ENCODE results near the gene CSRNP3. TPM values are rescaled to one million over a fixed set of nuclear protein-coding genes. Genes with fewer than 3 reads are reported as not detected.

Gene CSRNP3
- total RNA-seq, 3 donors from 2014 or later = 2.0 to 5.2 (median 4.6) TPM

DNA sequence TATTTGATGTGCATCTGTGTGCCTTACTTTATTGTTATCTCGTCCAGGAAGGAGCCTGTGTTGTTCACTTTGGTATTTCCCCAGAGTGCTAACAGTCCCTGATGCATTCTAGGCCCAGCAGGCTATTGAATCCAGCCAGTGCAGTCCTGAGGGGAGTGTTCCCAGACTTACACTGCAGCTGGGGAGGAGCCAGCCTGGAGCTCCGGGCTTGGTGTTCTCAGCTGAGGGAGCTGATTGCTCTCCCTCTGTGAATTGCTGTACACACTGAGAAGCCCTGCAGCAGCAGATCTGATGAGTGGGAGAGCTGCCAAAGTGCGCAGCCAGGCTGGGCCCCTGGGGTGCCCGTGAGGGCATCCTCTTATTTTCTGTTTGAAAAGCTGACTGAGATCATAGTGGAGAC lies 165.4 kb downstream of the CSRNP3 start:
- ATAC-seq = peak; percentile 75
- no peaks in the 10 kb centered on the region for H3K4me1 ChIP-seq (ENCODE audit: low read depth)
- intact Hi-C loops (cut with DNase I, micrococcal nuclease) = no loop called here
- H3K4me3 ChIP-seq = no peak overlapping the region
- no peaks in the 10 kb centered on the region for H3K36me3 ChIP-seq (ENCODE audit: low read depth)
- H3K9me3 ChIP-seq = no peaks in the 10 kb centered on the region
- DNase-seq = peak in 2 of 3 donors; percentile 13 to 29
- TF ChIP-seq, protein P1, sequence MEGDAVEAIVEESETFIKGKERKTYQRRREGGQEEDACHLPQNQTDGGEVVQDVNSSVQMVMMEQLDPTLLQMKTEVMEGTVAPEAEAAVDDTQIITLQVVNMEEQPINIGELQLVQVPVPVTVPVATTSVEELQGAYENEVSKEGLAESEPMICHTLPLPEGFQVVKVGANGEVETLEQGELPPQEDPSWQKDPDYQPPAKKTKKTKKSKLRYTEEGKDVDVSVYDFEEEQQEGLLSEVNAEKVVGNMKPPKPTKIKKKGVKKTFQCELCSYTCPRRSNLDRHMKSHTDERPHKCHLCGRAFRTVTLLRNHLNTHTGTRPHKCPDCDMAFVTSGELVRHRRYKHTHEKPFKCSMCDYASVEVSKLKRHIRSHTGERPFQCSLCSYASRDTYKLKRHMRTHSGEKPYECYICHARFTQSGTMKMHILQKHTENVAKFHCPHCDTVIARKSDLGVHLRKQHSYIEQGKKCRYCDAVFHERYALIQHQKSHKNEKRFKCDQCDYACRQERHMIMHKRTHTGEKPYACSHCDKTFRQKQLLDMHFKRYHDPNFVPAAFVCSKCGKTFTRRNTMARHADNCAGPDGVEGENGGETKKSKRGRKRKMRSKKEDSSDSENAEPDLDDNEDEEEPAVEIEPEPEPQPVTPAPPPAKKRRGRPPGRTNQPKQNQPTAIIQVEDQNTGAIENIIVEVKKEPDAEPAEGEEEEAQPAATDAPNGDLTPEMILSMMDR (IDR thresholded peaks at IDR 0.05) = no peak

DNA sequence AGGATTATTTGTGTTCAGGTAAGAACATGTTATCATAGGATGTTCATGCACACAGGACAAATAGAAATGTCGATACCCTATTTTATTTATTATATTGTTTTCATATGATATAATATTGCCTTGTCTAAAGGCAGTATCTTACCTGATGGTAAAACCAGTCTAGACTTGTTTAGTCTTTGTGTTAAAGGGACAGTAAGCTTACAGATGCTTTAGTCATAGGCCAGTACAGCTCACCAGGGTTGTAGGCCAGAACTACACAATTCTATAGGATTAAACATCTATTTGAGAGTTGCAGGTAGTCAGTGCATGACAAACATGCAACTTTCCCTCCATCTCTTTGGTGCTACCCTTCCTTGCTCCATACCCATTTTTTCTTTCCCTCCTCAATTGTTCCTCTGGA lies 166.0 kb downstream of the CSRNP3 start:
- TF ChIP-seq, protein P1 (IDR thresholded peaks at IDR 0.05) = no peak
- H3K4me1 ChIP-seq (ENCODE audit: low read depth) = peaks cover 1% of the 10 kb centered on the region
- ATAC-seq (no peak), DNase-seq (no peak)
- intact Hi-C loops (cut with DNase I, micrococcal nuclease) = no loop called here
- H3K36me3 ChIP-seq (ENCODE audit: low read depth) = no peaks in the 10 kb centered on the region
- H3K4me3 ChIP-seq = no peak overlapping the region
- H3K9me3 ChIP-seq = no peaks in the 10 kb centered on the region

DNA sequence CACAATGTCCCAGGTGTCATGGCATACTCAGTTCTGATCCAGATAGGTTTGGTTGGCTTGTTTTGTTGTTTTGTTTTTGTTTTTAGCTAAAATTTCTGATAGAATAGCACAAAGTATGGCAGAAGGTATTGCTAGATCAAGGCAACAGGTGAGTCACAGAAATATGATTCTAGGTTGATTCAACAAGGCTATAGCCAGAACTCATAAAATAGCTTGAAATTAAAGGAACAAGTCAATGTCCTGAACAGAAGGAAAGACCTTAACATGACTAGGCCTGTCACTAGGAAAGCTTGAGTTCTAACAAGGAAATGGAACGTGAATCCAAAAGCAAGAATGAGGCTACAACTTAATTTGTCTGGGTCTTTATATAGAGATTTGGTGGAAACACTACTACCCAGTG lies 167.5 kb downstream of the CSRNP3 start:
- no peak for DNase-seq

GRCh38 chr2:165637396-165637795 lies 167.9 kb downstream of the CSRNP3 start:
- H3K36me3 ChIP-seq (ENCODE audit: low read depth) = no peaks in the 10 kb centered on the region
- DNase-seq (no peak), ATAC-seq (no peak)
- H3K4me3 ChIP-seq = no peak overlapping the region
- H3K4me1 ChIP-seq (ENCODE audit: low read depth) = peaks cover 4% of the 10 kb centered on the region
- TF ChIP-seq, protein P1 (IDR thresholded peaks at IDR 0.05) = no peak
- intact Hi-C loops (cut with DNase I, micrococcal nuclease) = no loop called here
- no peaks in the 10 kb centered on the region for H3K9me3 ChIP-seq

More for the DNA sequence above, 167.5 kb downstream of the CSRNP3 start:
- no peak for ATAC-seq
- Histone ChIP-seq H3K9me3 (no peaks in the 10 kb centered on the region), H3K4me1 (ENCODE audit: low read depth) (peaks cover 4% of the 10 kb centered on the region), H3K4me3 (no peak overlapping the region), H3K36me3 (ENCODE audit: low read depth) (no peaks in the 10 kb centered on the region)
- intact Hi-C loops (cut with DNase I, micrococcal nuclease) = no loop called here
- TF ChIP-seq, protein P1 (IDR thresholded peaks at IDR 0.05) = no peak

GRCh38 chr2:165639504-165639903 lies 170.0 kb downstream of the CSRNP3 start:
- Histone ChIP-seq H3K4me3 (no peak overlapping the region), H3K36me3 (ENCODE audit: low read depth) (no peaks in the 10 kb centered on the region), H3K4me1 (ENCODE audit: low read depth) (peaks cover 4% of the 10 kb centered on the region), H3K9me3 (no peaks in the 10 kb centered on the region)
- ATAC-seq (no peak), DNase-seq (no peak)
- intact Hi-C loops (cut with DNase I, micrococcal nuclease) = no loop called here
- TF ChIP-seq, protein P1 (IDR thresholded peaks at IDR 0.05) = no peak

Data from mucosa of descending colon (tissue), 3 donors.